H1 (cell line): ENCODE data around the gene IRAK1BP1.

Source experiments
- CTCF ChIP-seq, 3 experiments: IDR thresholded peaks; 1 replicate in 2 of 3; 2 replicates in 1 of 3; pipeline versions ENCODE4 v1.5.1 to v1.6.1; 2011; ENCODE audit warnings: low read length in 3 of 3, mild to moderate bottlenecking in 3 of 3, inconsistent platforms in 2 of 3, low read depth in 1 of 3, moderate library complexity in 1 of 3; ENCODE audit not compliant: insufficient read depth in 1 of 3; ENCODE audit errors: control extremely low read depth in 1 of 3
- EGR1 ChIP-seq: IDR thresholded peaks from 2 replicates; pipeline ENCODE4 v1.6.1; 2011; ENCODE audit warnings: low read depth, low read length, borderline replicate concordance
- HDAC6 ChIP-seq: IDR thresholded peaks from one replicate; pipeline ENCODE4 v1.7.1; 2012; ENCODE audit warnings: low read depth, mild to moderate bottlenecking, inconsistent platforms, low read length, moderate library complexity
- KDM4A ChIP-seq: IDR thresholded peaks from one replicate; pipeline ENCODE4 v1.7.1; 2012; ENCODE audit warnings: low read depth, mild to moderate bottlenecking, moderate library complexity, low read length, inconsistent platforms; ENCODE audit not compliant: severe bottlenecking
- MAX ChIP-seq: IDR thresholded peaks from 2 replicates; pipeline ENCODE4 v1.6.1; 2012; ENCODE audit warnings: inconsistent platforms
- NANOG ChIP-seq: IDR thresholded peaks from 2 replicates; pipeline ENCODE4 v1.6.1; 2011; ENCODE audit warnings: low read length, low read depth, mild to moderate bottlenecking, inconsistent platforms; ENCODE audit not compliant: insufficient read depth, poor library complexity, severe bottlenecking
- POLR2A ChIP-seq, 2 experiments: IDR thresholded peaks; 1 replicate in 1 of 2; 2 replicates in 1 of 2; pipeline ENCODE4 v1.6.1; 2011; ENCODE audit warnings: low read depth in 2 of 2, low read length in 2 of 2, mild to moderate bottlenecking in 2 of 2; ENCODE audit errors: control extremely low read depth in 1 of 2
- SP1 ChIP-seq: IDR thresholded peaks from 2 replicates; pipeline ENCODE4 v1.6.1; 2011; ENCODE audit warnings: low read depth, low read length
- SP4 ChIP-seq: IDR thresholded peaks from 2 replicates; pipeline ENCODE4 v1.6.1; 2012; ENCODE audit warnings: low read length, inconsistent platforms

GRCh38 chr6:78836598-78836997 lies 30.8 kb upstream of the IRAK1BP1 start:
- no peak for TF ChIP-seq SP4
- no peak for TF ChIP-seq POLR2A (IDR thresholded peaks at IDR 0.05; ENCODE audit: control extremely low read depth in 1 of 2, low read depth in 2 of 2, low read length in 2 of 2)
- TF ChIP-seq CTCF (IDR thresholded peaks at IDR 0.05; ENCODE audit: control extremely low read depth in 1 of 3, insufficient read depth in 1 of 3, low read depth in 1 of 3, low read length in 3 of 3): no peak
- no peak for TF ChIP-seq SP1
- no peak for TF ChIP-seq MAX
- TF ChIP-seq HDAC6: no peak
- no peak for TF ChIP-seq EGR1
- TF ChIP-seq NANOG: no peak
- TF ChIP-seq KDM4A: no peak
